Panc1 (cell line): ENCODE measurements around the gene HPCAL1. TPM values are rescaled to one million over a fixed set of nuclear protein-coding genes. Genes with fewer than 3 reads are reported as not detected.

Experiments
- ATAC-seq: fragments of 200-7000 bp; cut with Tn5 transposase; 2 replicates; pipeline ENCODE4 v1.9.1; 2020; ENCODE audit warnings: mild to moderate bottlenecking, moderate library complexity
- BruUV-seq: library from RNA; stranded (reverse); fragments of 400-500 nt; replicated peaks from 2 replicates; lab custom pipeline; 2021; lab: Mats Ljungman, UMichigan
- CTCF ChIA-PET: fragments of 300-600 bp; sonication (Branson Sonifier 250); formaldehyde crosslinking; loops from one replicate; lab custom pipeline; 2022; ENCODE audit warnings: antibody characterized with exemption; lab: Charles Lee
- POLR2A ChIA-PET: fragments of 300-600 bp; sonication (Branson Sonifier 250); formaldehyde crosslinking; loops from one replicate; lab custom pipeline; 2022; ENCODE audit warnings: antibody characterized with exemption; lab: Charles Lee
- DNase-seq: peaks from one replicate; pipeline ENCODE4 v3.0.0-alpha.2; 2010; ENCODE audit warnings: low read depth, low spot score
- H3K27ac ChIP-seq: 2 replicates; pipeline ENCODE4 v1.5.1; 2011; ENCODE audit warnings: mild to moderate bottlenecking, low read length, inconsistent platforms
- H3K27me3 ChIP-seq: fragments of 200-500 bp; sonication (Bioruptor generic); 2 replicates; pipeline ENCODE4 v1.6.0; 2014; ENCODE audit warnings: low read length, inconsistent platforms; ENCODE audit not compliant: control insufficient read depth, insufficient read depth
- H3K36me3 ChIP-seq: fragments of 200-500 bp; sonication (Bioruptor generic); 2 replicates; pipeline ENCODE4 v1.5.1; 2014; ENCODE audit warnings: inconsistent platforms, mild to moderate bottlenecking, low read length, moderate library complexity; ENCODE audit not compliant: control insufficient read depth, insufficient read depth
- H3K4me1 ChIP-seq: 2 replicates; pipeline ENCODE4 v1.5.1; 2011; ENCODE audit warnings: inconsistent platforms, mild to moderate bottlenecking, low read length, moderate library complexity; ENCODE audit not compliant: control insufficient read depth, insufficient read depth
- H3K4me3 ChIP-seq, 2 experiments: 2 replicates each; pipeline ENCODE4 v1.5.1; 2011 to 2012; ENCODE audit warnings: low read depth in 2 of 2, low read length in 2 of 2, mild to moderate bottlenecking in 2 of 2, inconsistent platforms in 1 of 2, moderate library complexity in 1 of 2
- H3K9me3 ChIP-seq: fragments of 200-500 bp; sonication (Bioruptor generic); 2 replicates; pipeline ENCODE4 v1.5.1; 2014; ENCODE audit warnings: low read depth, mild to moderate bottlenecking, inconsistent platforms, low read length, moderate library complexity; ENCODE audit not compliant: control insufficient read depth, insufficient read depth
- CTCF ChIP-seq: fragments of 450-650 bp; IDR thresholded peaks from 2 replicates; pipeline ENCODE4 v1.5.1; 2017; ENCODE audit warnings: mild to moderate bottlenecking
- POLR2AphosphoS5 ChIP-seq: IDR thresholded peaks from 2 replicates; pipeline ENCODE4 v1.6.1; 2012; ENCODE audit warnings: mild to moderate bottlenecking, low read depth, low read length, moderate library complexity
- REST ChIP-seq, 2 experiments: IDR thresholded peaks; 2 replicates each; pipeline ENCODE4 v1.6.1; 2011 to 2012; ENCODE audit warnings: low read depth in 2 of 2, control low read depth in 1 of 2, low read length in 1 of 2, mild to moderate bottlenecking in 1 of 2, moderate library complexity in 1 of 2; ENCODE audit not compliant: insufficient read depth in 1 of 2
- SIN3A ChIP-seq: IDR thresholded peaks from 2 replicates; pipeline ENCODE4 v1.6.1; 2012; ENCODE audit warnings: low read depth, mild to moderate bottlenecking, low read length, moderate library complexity, borderline replicate concordance; ENCODE audit not compliant: insufficient read depth
- TCF7L2 ChIP-seq: IDR thresholded peaks from 2 replicates; pipeline ENCODE4 v1.6.1; 2011; ENCODE audit warnings: mild to moderate bottlenecking, low read depth, low read length, inconsistent platforms
- in situ Hi-C: cut with HindIII; loops from 2 replicates; pipeline ENCODE4 v1.10.0; 2016; ENCODE audit warnings: low sequenced_read_pairs, low pct_unique_long_range_greater_than_20kb
- intact Hi-C: fragments of 100-400 bp; cut with micrococcal nuclease; formaldehyde crosslinking; loops from one replicate; pipeline ENCODE4 v1.10.0; 2022; ENCODE audit not compliant: unreplicated experiment
- total RNA-seq: library from RNA; stranded (reverse); gene quantifications from one replicate; pipeline ENCODE4 v1.2.1, GENCODE V29; 2021; ENCODE audit not compliant: unreplicated experiment

The HPCAL1 gene
- total RNA-seq, 1 experiment from 2014 or later, result 234 TPM

DNA sequence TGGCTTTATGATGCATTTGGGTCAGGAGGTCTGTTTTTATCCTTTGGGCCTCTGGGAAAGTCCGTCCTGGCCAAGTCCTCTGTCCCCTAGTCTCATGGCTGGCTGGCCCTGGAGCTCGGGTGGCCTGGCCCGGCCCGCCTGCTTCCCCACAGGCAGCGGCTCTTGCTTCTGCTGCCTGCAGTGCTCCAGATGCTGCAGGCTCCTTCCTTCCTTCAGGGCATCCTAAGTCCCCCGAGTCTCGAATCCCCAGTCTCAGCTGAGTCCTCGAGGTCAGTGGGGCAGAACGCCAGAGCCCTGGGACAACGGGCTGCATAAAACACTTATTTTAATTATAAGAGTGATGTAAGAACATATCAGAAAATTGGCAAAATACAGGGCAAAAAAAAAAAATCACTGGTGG is 71.2 kb downstream of the HPCAL1 start:
- no peaks in the 10 kb centered on the region for H3K9me3 ChIP-seq
- H3K4me1 ChIP-seq, result peaks cover 68% of the 10 kb centered on the region
- H3K27me3 ChIP-seq, result no peaks in the 10 kb centered on the region
- peak overlapping the region; percentile 29; the same call in 1 of the 2 replicates for H3K27ac ChIP-seq
- ATAC-seq (no peak), DNase-seq (no peak)
- no peak overlapping the region for H3K4me3 ChIP-seq
- in situ Hi-C loops, result no loop called here
- intact Hi-C loops, result no loop called here
- no TSS peak for BruUV-seq
- TF ChIP-seq REST (IDR thresholded peaks at IDR 0.05; ENCODE audit: insufficient read depth in 1 of 2, low read depth in 2 of 2, low read length in 1 of 2), result no peak
- TF ChIP-seq SIN3A, result no peak
- no peak for TF ChIP-seq TCF7L2
- TF ChIP-seq CTCF, result no peak
- TF ChIP-seq POLR2AphosphoS5, result no peak
- POLR2A ChIA-PET, result no interaction called here
- CTCF ChIA-PET, result no interaction called here
- no peaks in the 10 kb centered on the region for H3K36me3 ChIP-seq

DNA sequence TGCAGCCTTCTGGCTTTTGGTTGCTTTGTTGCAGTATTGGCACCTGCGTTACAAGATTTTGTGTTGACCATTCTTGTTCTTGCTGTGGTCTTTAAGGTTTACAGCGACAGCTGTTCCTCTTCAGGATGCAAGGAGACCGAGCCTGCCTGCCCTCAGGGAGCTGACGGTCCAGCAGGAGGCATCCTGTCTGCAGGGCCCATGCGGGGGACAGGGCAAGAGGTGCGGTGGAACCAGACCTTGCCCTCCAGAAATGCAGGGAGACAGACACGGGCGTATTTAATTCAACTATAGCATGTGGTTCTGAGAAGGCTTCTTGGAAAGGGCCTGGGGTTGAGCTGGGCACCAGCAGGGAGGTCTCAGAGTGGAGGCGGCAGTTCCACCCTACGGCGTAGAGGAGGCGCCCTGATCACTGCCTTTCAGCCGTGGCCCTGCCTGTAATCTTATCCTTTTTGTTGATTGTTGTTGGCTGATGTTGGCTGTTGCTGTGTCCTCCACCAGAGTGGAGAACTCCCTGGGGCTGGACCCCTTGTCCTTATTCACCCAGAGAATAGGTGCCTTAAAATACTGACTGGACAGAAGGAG is 71.7 kb downstream of the HPCAL1 start:
- Histone ChIP-seq H3K36me3 (no peaks in the 10 kb centered on the region), H3K4me1 (peaks cover 68% of the 10 kb centered on the region), H3K27ac (peak overlapping the region; percentile 55; the same call in 1 of the 2 replicates), H3K9me3 (no peaks in the 10 kb centered on the region), H3K27me3 (no peaks in the 10 kb centered on the region), H3K4me3 (no peak overlapping the region)
- BruUV-seq, result no TSS peak
- ATAC-seq (peak; percentile 38; the same call in 1 of the 2 replicates), DNase-seq (no peak)
- intact Hi-C loops (no loop called here), in situ Hi-C loops (no loop called here)
- ChIA-PET CTCF (no interaction called here), POLR2A (no interaction called here)
- TF ChIP-seq SIN3A, result no peak
- TF ChIP-seq REST (IDR thresholded peaks at IDR 0.05; ENCODE audit: insufficient read depth in 1 of 2, low read depth in 2 of 2, low read length in 1 of 2), result no peak
- no peak for TF ChIP-seq POLR2AphosphoS5
- TF ChIP-seq TCF7L2, result no peak
- no peak for TF ChIP-seq CTCF
